ENCODE results near the gene CUBN. TPM values are rescaled to one million over a fixed set of nuclear protein-coding genes. Genes with fewer than 3 reads are reported as not detected.
"Not testable (repeated sequence)": the region's sequence is repeated elsewhere in the genome, so short reads cannot be mapped to it uniquely, and the experiment has no call there.

CUBN gene
- total RNA-seq, 1 experiment from 2014 or later: 1.3 TPM

- no TSS peak for BruUV-seq (replicated peaks)
- in situ Hi-C loops (cut with HindIII; ENCODE audit: low pct_unique_long_range_greater_than_20kb, low sequenced_read_pairs) (no loop called here), intact Hi-C loops (cut with micrococcal nuclease; ENCODE audit: unreplicated experiment) (loop anchor here (5.0 to 10.0 kb wide), 3 partner anchors 429 to 776 kb away; no protein-coding TSS in a partner anchor)
- H3K36me3 ChIP-seq (ENCODE audit: control insufficient read depth, insufficient read depth, low read length): no peaks in the 10 kb centered on the region
- H3K27me3 ChIP-seq (ENCODE audit: control insufficient read depth, insufficient read depth, low read length): no peaks in the 10 kb centered on the region
- ChIA-PET POLR2A (no interaction called here), CTCF (no interaction called here)
- H3K4me1 ChIP-seq (ENCODE audit: control insufficient read depth, insufficient read depth, low read length): peaks cover 17% of the 10 kb centered on the region
- ATAC-seq: peak; percentile 59
- H3K9me3 ChIP-seq (ENCODE audit: control insufficient read depth, insufficient read depth, low read depth, low read length): no peaks in the 10 kb centered on the region
- peak overlapping the region; percentile 72 for H3K27ac ChIP-seq (ENCODE audit: low read length)
- H3K4me3 ChIP-seq (ENCODE audit: low read depth in 2 of 2, low read length in 2 of 2): no peak overlapping the region
- no peak for TF ChIP-seq POLR2AphosphoS5 (IDR thresholded peaks at IDR 0.05; ENCODE audit: low read depth, low read length)
- DNase-seq (ENCODE audit: low read depth, low spot score): no peak
Measured at GRCh38 chr10:16828701-16829175, 300.9 kb downstream of the CUBN start.

GRCh38 chr10:16828114-16828568, 301.5 kb downstream of the CUBN start:
- CTCF ChIA-PET: interaction anchor here (0.6 kb wide), 1 partner anchor 542 kb away, joined by 4 read pairs; no protein-coding TSS in a partner anchor
- peak; percentile 55 for DNase-seq (ENCODE audit: low read depth, low spot score)
- no peaks in the 10 kb centered on the region for H3K36me3 ChIP-seq (ENCODE audit: control insufficient read depth, insufficient read depth, low read length)

GRCh38 chr10:16827474-16827873, 302.1 kb downstream of the CUBN start:
- in situ Hi-C loops (cut with HindIII; ENCODE audit: low pct_unique_long_range_greater_than_20kb, low sequenced_read_pairs); BruUV-seq (replicated peaks); H3K9me3 ChIP-seq (ENCODE audit: control insufficient read depth, insufficient read depth, low read depth, low read length); DNase-seq (ENCODE audit: low read depth, low spot score); H3K27me3 ChIP-seq (ENCODE audit: control insufficient read depth, insufficient read depth, low read length); H3K36me3 ChIP-seq (ENCODE audit: control insufficient read depth, insufficient read depth, low read length); POLR2A ChIA-PET; H3K27ac ChIP-seq (ENCODE audit: low read length); CTCF ChIA-PET: not testable (repeated sequence)
- Histone ChIP-seq H3K4me3 (ENCODE audit: low read depth in 2 of 2, low read length in 2 of 2) (peak overlapping the region; percentile 1 to 7; a peak in 2 of 4 replicates), H3K4me1 (ENCODE audit: control insufficient read depth, insufficient read depth, low read length) (peaks cover 14% of the 10 kb centered on the region)
- intact Hi-C loops (cut with micrococcal nuclease; ENCODE audit: unreplicated experiment): loop anchor here (5.0 to 10.0 kb wide), 3 partner anchors 430 to 777 kb away; no protein-coding TSS in a partner anchor
- peak; percentile 55 for ATAC-seq

More at GRCh38 chr10:16828114-16828568, 301.5 kb downstream of the CUBN start:
- peak overlapping the region; percentile 72 for H3K27ac ChIP-seq (ENCODE audit: low read length)
- peak; percentile 87 for ATAC-seq
- TF ChIP-seq REST (IDR thresholded peaks at IDR 0.05; ENCODE audit: insufficient read depth in 1 of 2, low read depth in 2 of 2, low read length in 1 of 2): no peak
- TF ChIP-seq SIN3A (IDR thresholded peaks at IDR 0.05; ENCODE audit: borderline replicate concordance, insufficient read depth, low read depth, low read length): no peak
- no peak for TF ChIP-seq POLR2AphosphoS5 (IDR thresholded peaks at IDR 0.05; ENCODE audit: low read depth, low read length)
- no peak for TF ChIP-seq TCF7L2 (IDR thresholded peaks at IDR 0.05; ENCODE audit: low read depth, low read length)
- peak; percentile 66 for TF ChIP-seq CTCF (IDR thresholded peaks at IDR 0.05)
- peak overlapping the region; percentile 1 to 23; a peak in 3 of 4 replicates for H3K4me3 ChIP-seq (ENCODE audit: low read depth in 2 of 2, low read length in 2 of 2)
- no TSS peak for BruUV-seq (replicated peaks)
- H3K4me1 ChIP-seq (ENCODE audit: control insufficient read depth, insufficient read depth, low read length): peaks cover 15% of the 10 kb centered on the region
- in situ Hi-C loops (cut with HindIII; ENCODE audit: low pct_unique_long_range_greater_than_20kb, low sequenced_read_pairs): no loop called here
- POLR2A ChIA-PET: no interaction called here
- peaks cover 2% of the 10 kb centered on the region; the same call in 1 of the 2 replicates for H3K9me3 ChIP-seq (ENCODE audit: control insufficient read depth, insufficient read depth, low read depth, low read length)
- no peaks in the 10 kb centered on the region for H3K27me3 ChIP-seq (ENCODE audit: control insufficient read depth, insufficient read depth, low read length)
- intact Hi-C loops (cut with micrococcal nuclease; ENCODE audit: unreplicated experiment): loop anchor here (5.0 to 10.0 kb wide), 3 partner anchors 429 to 777 kb away; no protein-coding TSS in a partner anchor

Data from Panc1 (cell line).